HCT116 (cell line): ENCODE measurements around the gene NUDT13. TPM values are rescaled to one million over a fixed set of nuclear protein-coding genes. Genes with fewer than 3 reads are reported as not detected.
A peak's percentile ranks its signal among the peaks of the same experiment; 100 is the strongest.

Experiments
- ATAC-seq: fragments of 200-7000 bp; cut with Tn5 transposase; 2 replicates; pipeline ENCODE4 v1.9.1; 2020; ENCODE audit warnings: mild to moderate bottlenecking, moderate library complexity
- BruUV-seq: library from RNA; stranded (reverse); fragments of 400-500 nt; replicated peaks from 2 replicates; lab custom pipeline; 2021; lab: Mats Ljungman, UMichigan
- CTCF ChIA-PET: fragments of 300-600 bp; sonication (Branson Sonifier 250); formaldehyde crosslinking; loops from one replicate; lab custom pipeline; 2021; ENCODE audit warnings: antibody characterized with exemption; lab: Charles Lee
- POLR2A ChIA-PET: fragments of 300-600, 350-600 bp; sonication (Branson Sonifier 250); formaldehyde crosslinking; loops from one replicate; lab custom pipeline; 2021; ENCODE audit warnings: antibody characterized with exemption; lab: Charles Lee
- RAD21 ChIA-PET, 2 experiments: fragments of 300-600 bp; sonication (Branson Sonifier 250); formaldehyde crosslinking; loops; one replicate each; lab custom pipeline; 2023; ENCODE audit warnings: low total read pairs in 2 of 2; ENCODE audit not compliant: uncharacterized antibody in 2 of 2, unreplicated experiment in 2 of 2, low non-redundant PET in 1 of 2; lab: Charles Lee
- DNase-seq: peaks from one replicate; pipeline ENCODE4 v3.0.0-alpha.2; 2010; ENCODE audit warnings: low read depth, low spot score
- H2AFZ ChIP-seq: fragments of 200-600 bp; shearing (Covaris generic), sonication (generic); 2 replicates; pipeline ENCODE4 v1.6.1; 2017; ENCODE audit warnings: low read depth, mixed run types, mixed read lengths, antibody characterized with exemption, low read length; ENCODE audit not compliant: poor library complexity, severe bottlenecking
- H3K27ac ChIP-seq: 2 replicates; pipeline ENCODE4 v1.5.1; 2012; ENCODE audit warnings: low read depth, low read length
- H3K27me3 ChIP-seq: fragments of 200-600 bp; sonication (generic); 2 replicates; pipeline ENCODE4 v1.6.1; 2016; ENCODE audit warnings: mixed run types, low read length, mixed read lengths; ENCODE audit not compliant: insufficient read depth
- H3K36me3 ChIP-seq, 2 experiments: fragments of 200-500 bp in 1 of 2; fragments of 200-600 bp in 1 of 2; sonication (Bioruptor generic) in 1 of 2; sonication (generic) in 1 of 2; 2 replicates each; pipeline versions ENCODE4 v1.5.1 to v1.6.1; 2014 to 2016; ENCODE audit warnings: low read length in 2 of 2, inconsistent platforms in 1 of 2, mixed read lengths in 1 of 2, mixed run types in 1 of 2; ENCODE audit not compliant: insufficient read depth in 2 of 2, control insufficient read depth in 1 of 2
- H3K4me1 ChIP-seq, 2 experiments: fragments of 200-600 bp in 1 of 2; sonication (generic) in 1 of 2; 2 replicates each; pipeline versions ENCODE4 v1.5.1 to v1.6.1; 2012 to 2017; ENCODE audit warnings: low read length in 2 of 2, inconsistent platforms in 1 of 2, mild to moderate bottlenecking in 1 of 2, mixed read lengths in 1 of 2, mixed run types in 1 of 2, moderate library complexity in 1 of 2; ENCODE audit not compliant: insufficient read depth in 2 of 2, control insufficient read depth in 1 of 2
- H3K4me2 ChIP-seq: fragments of 200-600 bp; sonication (generic); 2 replicates; pipeline ENCODE4 v1.6.1; 2017; ENCODE audit warnings: mixed run types, low read length, mixed read lengths
- H3K4me3 ChIP-seq, 2 experiments: fragments of 200-600 bp in 1 of 2; sonication (generic) in 1 of 2; replicated peaks in 1 of 2; 2 replicates each; pipeline ENCODE4 v1.5.1; 2011 to 2016; ENCODE audit warnings: low read length in 2 of 2, control low read depth in 1 of 2, low read depth in 1 of 2, mild to moderate bottlenecking in 1 of 2, mixed read lengths in 1 of 2, mixed run types in 1 of 2
- H3K79me2 ChIP-seq: fragments of 200-600 bp; sonication (generic); 2 replicates; pipeline ENCODE4 v1.6.1; 2017; ENCODE audit warnings: mild to moderate bottlenecking, mixed run types, low read length, moderate library complexity, mixed read lengths; ENCODE audit not compliant: insufficient read depth
- H3K9ac ChIP-seq: fragments of 200-600 bp; sonication (generic); 2 replicates; pipeline ENCODE4 v1.6.1; 2016; ENCODE audit warnings: low read length, mixed read lengths
- H3K9me2 ChIP-seq: fragments of 200-600 bp; sonication (generic), shearing (Covaris generic); 2 replicates; pipeline ENCODE4 v1.6.1; 2017; ENCODE audit warnings: mixed run types, mild to moderate bottlenecking, moderate library complexity; ENCODE audit not compliant: insufficient read depth
- H3K9me3 ChIP-seq, 2 experiments: fragments of 200-500 bp in 1 of 2; fragments of 200-600 bp in 1 of 2; sonication (Bioruptor generic) in 1 of 2; sonication (generic) in 1 of 2; 2 replicates each; pipeline ENCODE4 v1.6.1; 2014 to 2017; ENCODE audit warnings: low read length in 2 of 2, mixed read lengths in 2 of 2, inconsistent platforms in 1 of 2, low read depth in 1 of 2, mild to moderate bottlenecking in 1 of 2, mixed run types in 1 of 2, moderate library complexity in 1 of 2; ENCODE audit not compliant: control insufficient read depth in 1 of 2, insufficient read depth in 1 of 2
- H4K20me1 ChIP-seq: fragments of 200-600 bp; sonication (generic), shearing (Covaris generic); 2 replicates; pipeline ENCODE4 v1.6.1; 2017; ENCODE audit warnings: mixed run types, mild to moderate bottlenecking, moderate library complexity; ENCODE audit not compliant: insufficient read depth
- CBX3 ChIP-seq: IDR thresholded peaks from 2 replicates; pipeline ENCODE4 v1.6.1; 2012; ENCODE audit warnings: low read depth
- EGR1 ChIP-seq: IDR thresholded peaks from 2 replicates; pipeline ENCODE4 v1.6.1; 2012; ENCODE audit warnings: low read depth
- EZH2 ChIP-seq: fragments of 200-600 bp; sonication (generic); IDR thresholded peaks from 2 replicates; pipeline ENCODE4 v1.6.1; 2017; ENCODE audit warnings: antibody characterized with exemption, mixed run types
- MAX ChIP-seq: IDR thresholded peaks from 2 replicates; pipeline ENCODE4 v1.6.1; 2012
- REST ChIP-seq: IDR thresholded peaks from 2 replicates; pipeline ENCODE4 v1.6.1; 2012; ENCODE audit warnings: low read depth
- SRF ChIP-seq: IDR thresholded peaks from 2 replicates; pipeline ENCODE4 v1.6.1; 2012; ENCODE audit warnings: low read depth
- TCF7L2 ChIP-seq: IDR thresholded peaks from 2 replicates; pipeline ENCODE4 v1.7.0; 2011; ENCODE audit warnings: borderline replicate concordance, inconsistent platforms; ENCODE audit not compliant: insufficient read depth, insufficient read length; ENCODE audit errors: extremely low read depth
- YY1 ChIP-seq: IDR thresholded peaks from 2 replicates; pipeline ENCODE4 v1.6.1; 2011; ENCODE audit warnings: low read length, low read depth, moderate library complexity, mild to moderate bottlenecking; ENCODE audit not compliant: insufficient replicate concordance; ENCODE audit errors: extremely low read depth
- ZBTB33 ChIP-seq: IDR thresholded peaks from 2 replicates; pipeline ENCODE4 v1.6.1; 2011; ENCODE audit warnings: mild to moderate bottlenecking, low read length, moderate library complexity; ENCODE audit not compliant: insufficient replicate concordance; ENCODE audit errors: extremely low read depth
- intact Hi-C: fragments of 100-400 bp; cut with micrococcal nuclease; formaldehyde crosslinking; loops from 2 replicates; pipeline ENCODE4 v1.10.0; 2022
- total RNA-seq: library from RNA; stranded (reverse); gene quantifications from one replicate; pipeline ENCODE4 v1.2.1, GENCODE V29; 2021; ENCODE audit not compliant: unreplicated experiment

Gene NUDT13
- total RNA-seq, 1 experiment from 2014 or later, result 1.2 TPM

GRCh38 chr10:73131301-73131700, 21.0 kb downstream of the NUDT13 start:
- no peaks in the 10 kb centered on the region for H4K20me1 ChIP-seq
- ATAC-seq (no peak), DNase-seq (no peak)
- no peak overlapping the region for H3K9ac ChIP-seq
- BruUV-seq, result no TSS peak
- H3K27ac ChIP-seq, result no peak overlapping the region
- no peaks in the 10 kb centered on the region for H3K9me3 ChIP-seq
- no peak for TF ChIP-seq SRF
- no peak for TF ChIP-seq MAX
- no peak for TF ChIP-seq ZBTB33
- RAD21 ChIA-PET, result no interaction called here
- no peaks in the 10 kb centered on the region; the same call in 1 of the 2 replicates for H3K79me2 ChIP-seq
- H2AFZ ChIP-seq, result no peak overlapping the region
- POLR2A ChIA-PET, result interaction anchor here (0.6 kb wide), 1 partner anchor 9 kb away, joined by 3 read pairs; no protein-coding TSS in a partner anchor
- H3K27me3 ChIP-seq, result no peaks in the 10 kb centered on the region
- H3K4me2 ChIP-seq, result no peak overlapping the region
- CTCF ChIA-PET, result no interaction called here
- H3K36me3 ChIP-seq, result peaks cover 40 to 53% of the 10 kb centered on the region in 2 experiments
- intact Hi-C loops, result no loop called here
- no peaks in the 10 kb centered on the region for H3K4me1 ChIP-seq
- H3K4me3 ChIP-seq, result no peak overlapping the region
- H3K9me2 ChIP-seq, result no peaks in the 10 kb centered on the region

GRCh38 chr10:73131913-73132686, 21.8 kb downstream of the NUDT13 start:
- Histone ChIP-seq H3K9me3 (no peaks in the 10 kb centered on the region), H3K4me2 (no peak overlapping the region), H3K4me1 (no peaks in the 10 kb centered on the region), H3K4me3 (no peak overlapping the region), H4K20me1 (no peaks in the 10 kb centered on the region), H3K9me2 (no peaks in the 10 kb centered on the region), H3K36me3 (peaks cover 40 to 60% of the 10 kb centered on the region in 2 experiments), H3K79me2 (no peaks in the 10 kb centered on the region; the same call in 1 of the 2 replicates), H3K9ac (no peak overlapping the region), H2AFZ (no peak overlapping the region), H3K27me3 (no peaks in the 10 kb centered on the region), H3K27ac (no peak overlapping the region)
- TSS peak; percentile 18 for BruUV-seq
- ChIA-PET CTCF (no interaction called here), POLR2A (interaction anchor here (0.6 kb wide), 1 partner anchor 10 kb away, joined by 3 read pairs; no protein-coding TSS in a partner anchor), RAD21 (no interaction called here)
- ATAC-seq (no peak), DNase-seq (no peak)
- intact Hi-C loops, result no loop called here
- TF ChIP-seq EGR1, result no peak
- TF ChIP-seq YY1, result no peak
- TF ChIP-seq EZH2, result no peak
- TF ChIP-seq TCF7L2, result no peak
- TF ChIP-seq CBX3, result no peak
- no peak for TF ChIP-seq REST
- no peak for TF ChIP-seq ZBTB33
